Fibroblast of pulmonary artery (primary cell): ENCODE measurements around the gene SLC18B1.

Source experiments
- DNase-seq: peaks from one replicate; pipeline ENCODE4 v3.0.0-alpha.2; 2010; ENCODE audit warnings: low read depth
- H3K4me3 ChIP-seq: replicated peaks from 2 replicates; pipeline ENCODE4 v1.5.1; 2011; ENCODE audit warnings: low read depth, mild to moderate bottlenecking, control low read depth, low read length, moderate library complexity
- CTCF ChIP-seq: IDR thresholded peaks from 2 replicates; pipeline ENCODE4 v1.5.1; 2011; ENCODE audit warnings: mild to moderate bottlenecking, control low read depth, low read length, inconsistent platforms; ENCODE audit errors: missing control alignments

Gene SLC18B1

GRCh38 chr6:132813173-132813856, 14.9 kb upstream of the SLC18B1 start:
- peak; percentile 42 for DNase-seq
- TF ChIP-seq CTCF = no peak
- H3K4me3 ChIP-seq = peak overlapping the region; percentile 96

GRCh38 chr6:132812756-132813172, 14.3 kb upstream of the SLC18B1 start:
- TF ChIP-seq CTCF = no peak
- DNase-seq = no peak

DNA sequence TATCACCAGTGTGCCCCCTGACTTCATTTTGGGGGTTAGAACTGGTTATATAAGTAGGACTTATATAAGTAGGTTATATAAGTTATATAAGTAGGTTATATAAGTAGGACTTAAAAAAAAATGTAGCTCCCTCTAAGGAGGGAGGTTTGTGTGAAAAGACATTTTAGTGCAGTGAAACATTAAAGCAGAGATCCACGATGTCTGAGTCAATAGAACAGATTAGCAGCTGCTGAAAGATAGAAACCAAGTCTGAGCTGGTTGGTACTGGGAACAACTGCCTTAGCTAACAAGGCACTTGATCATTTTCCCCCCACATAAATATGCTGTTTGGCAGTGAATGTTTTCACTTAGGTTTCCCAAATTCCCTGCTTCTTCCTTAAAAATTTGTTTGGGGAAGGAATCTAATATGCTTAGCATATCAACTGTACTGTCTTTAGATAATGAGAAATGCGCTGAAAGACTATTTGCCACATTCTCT, 13.9 kb upstream of the SLC18B1 start:
- TF ChIP-seq CTCF = no peak
- peak; percentile 52 for DNase-seq
- H3K4me3 ChIP-seq = peak overlapping the region; percentile 96

More at GRCh38 chr6:132812756-132813172, 14.3 kb upstream of the SLC18B1 start:
- H3K4me3 ChIP-seq = peak overlapping the region; percentile 96

DNA sequence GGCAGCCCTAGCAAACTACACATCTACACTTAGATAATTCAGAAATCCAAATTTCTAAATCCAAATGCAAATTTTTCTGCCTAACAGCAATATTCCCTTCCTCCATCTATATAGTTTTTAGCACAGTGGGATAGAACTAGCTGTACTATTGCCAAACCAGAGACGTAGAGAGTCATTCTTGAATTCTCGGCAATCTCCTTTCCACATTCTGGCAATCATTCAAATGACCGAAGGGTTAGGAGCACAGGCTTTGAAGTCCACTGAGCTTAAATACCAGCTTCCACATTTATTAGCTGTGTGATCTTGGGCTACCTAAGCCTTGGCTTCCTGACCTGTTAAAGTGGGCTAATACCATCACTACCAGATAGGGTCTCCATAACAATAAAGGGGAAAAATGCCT, 12.8 kb upstream of the SLC18B1 start:
- H3K4me3 ChIP-seq = no peak overlapping the region
- DNase-seq = peak; percentile 38
- no peak for TF ChIP-seq CTCF

DNA sequence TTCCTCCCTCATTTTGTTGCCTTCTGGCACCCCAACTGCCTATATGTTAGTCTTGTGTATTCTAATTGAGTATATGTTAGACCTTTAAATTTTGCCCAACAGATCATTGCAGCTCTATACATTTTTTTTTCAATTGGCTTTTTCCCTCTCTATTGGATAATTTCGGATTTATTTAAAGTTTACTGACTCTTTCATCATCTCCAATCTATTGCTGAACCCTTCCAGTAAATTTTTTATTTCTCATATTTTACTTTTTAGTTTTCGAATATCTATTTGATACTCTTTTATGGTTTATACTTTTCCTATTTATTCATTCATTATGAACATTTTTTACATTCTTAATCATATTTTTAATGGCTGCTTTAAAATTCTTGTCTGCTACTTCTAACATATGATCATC, 7.1 kb upstream of the SLC18B1 start:
- no peak for DNase-seq
- no peak for TF ChIP-seq CTCF
- H3K4me3 ChIP-seq = no peak overlapping the region

- DNase-seq = no peak
- no peak overlapping the region for H3K4me3 ChIP-seq
Measured at GRCh38 chr6:132804251-132804650, 5.8 kb upstream of the SLC18B1 start.

More at GRCh38 chr6:132804251-132804650, 5.8 kb upstream of the SLC18B1 start:
- TF ChIP-seq CTCF = no peak
